ENCODE results near the gene EEFSEC.

The EEFSEC gene

GRCh38 chr3:128218548-128219257, 65.4 kb downstream of the EEFSEC start:
- DNase-seq: no peak

- DNase-seq: no peak
Measured at GRCh38 chr3:128221328-128221727, 68.0 kb downstream of the EEFSEC start.

- DNase-seq: no peak
Measured at GRCh38 chr3:128222796-128223385, 69.6 kb downstream of the EEFSEC start.

- DNase-seq: no peak
Measured at GRCh38 chr3:128226186-128226725, 73.0 kb downstream of the EEFSEC start.

DNA sequence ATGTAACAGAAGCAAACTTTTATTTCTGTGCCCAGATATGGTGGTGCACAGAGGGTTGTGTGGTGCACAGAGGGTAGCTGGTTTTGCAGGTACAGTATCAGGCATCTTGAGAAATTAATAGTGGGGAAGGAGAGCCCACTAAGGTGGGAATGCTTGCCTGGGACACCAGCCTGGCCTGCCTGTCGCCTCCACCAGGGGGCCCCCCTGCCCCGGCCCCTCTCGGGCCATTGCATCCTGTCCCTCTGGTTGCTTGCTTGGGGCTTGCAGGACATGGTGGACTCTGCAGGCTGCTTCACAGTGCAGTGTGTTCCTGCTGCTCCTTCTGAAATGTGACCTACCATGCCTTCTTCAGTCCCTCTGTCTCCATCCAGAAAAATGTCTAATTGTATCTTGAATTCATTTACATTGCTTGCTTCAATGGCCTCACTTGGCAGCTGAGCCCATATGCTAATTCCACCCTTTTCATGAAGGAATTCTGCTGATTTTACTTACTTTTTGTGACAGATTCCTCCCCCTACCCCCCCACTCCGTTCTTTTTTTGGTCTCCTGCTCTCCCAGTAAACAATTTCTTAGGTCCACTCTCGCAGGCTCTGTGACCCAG, 73.6 kb downstream of the EEFSEC start:
- peak; percentile 5 for DNase-seq

DNA sequence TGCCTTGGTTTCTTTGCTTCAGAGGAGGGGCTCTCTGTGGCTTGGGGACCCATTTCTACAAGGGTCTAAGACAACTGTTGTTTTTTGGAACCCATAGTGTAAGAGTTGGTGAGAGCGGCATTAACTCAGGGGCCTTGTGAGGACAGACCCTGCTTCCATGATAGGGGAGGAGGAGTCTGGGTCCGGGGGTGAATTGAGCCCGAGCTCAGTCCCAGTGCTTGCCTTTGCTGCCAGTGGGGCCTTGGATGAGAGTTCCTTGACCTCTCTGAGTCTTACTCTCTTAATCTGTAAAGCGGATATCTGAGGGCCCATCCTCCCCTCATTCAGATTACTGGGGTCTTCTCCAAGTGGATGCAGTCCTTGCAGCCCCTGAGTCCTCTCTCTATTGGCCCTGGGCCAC, 74.2 kb downstream of the EEFSEC start:
- DNase-seq: no peak

DNA sequence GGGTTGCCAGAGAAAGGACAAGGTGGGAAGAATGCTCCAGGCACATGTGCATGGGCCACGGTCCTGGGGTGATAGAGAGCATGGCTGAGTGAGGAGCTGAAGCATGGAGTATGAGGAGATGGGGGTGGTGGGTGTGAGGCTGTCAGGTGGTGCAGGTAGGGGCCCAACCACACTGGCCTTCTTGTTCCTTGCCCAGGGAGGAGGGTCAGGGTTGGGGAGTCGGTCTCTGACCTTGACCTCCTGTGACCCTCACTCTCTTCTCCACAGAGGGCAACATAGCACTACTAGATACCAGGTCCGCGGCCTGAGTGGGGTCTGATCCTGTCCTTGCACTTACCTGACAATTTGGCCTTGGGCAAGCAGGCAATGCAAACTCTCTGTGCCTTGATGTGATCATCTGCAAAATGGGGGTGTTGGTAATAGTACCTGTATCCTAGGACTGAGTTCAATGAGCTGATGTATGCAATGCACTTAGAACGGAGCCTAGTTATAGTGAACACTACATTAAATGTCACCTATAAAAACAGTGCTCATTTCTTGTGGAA, 75.2 kb downstream of the EEFSEC start:
- no peak for DNase-seq

- DNase-seq: no peak
Measured at GRCh38 chr3:128229106-128229857, 76.0 kb downstream of the EEFSEC start.

- no peak for DNase-seq
Measured at GRCh38 chr3:128231606-128232005, 78.3 kb downstream of the EEFSEC start.

DNA sequence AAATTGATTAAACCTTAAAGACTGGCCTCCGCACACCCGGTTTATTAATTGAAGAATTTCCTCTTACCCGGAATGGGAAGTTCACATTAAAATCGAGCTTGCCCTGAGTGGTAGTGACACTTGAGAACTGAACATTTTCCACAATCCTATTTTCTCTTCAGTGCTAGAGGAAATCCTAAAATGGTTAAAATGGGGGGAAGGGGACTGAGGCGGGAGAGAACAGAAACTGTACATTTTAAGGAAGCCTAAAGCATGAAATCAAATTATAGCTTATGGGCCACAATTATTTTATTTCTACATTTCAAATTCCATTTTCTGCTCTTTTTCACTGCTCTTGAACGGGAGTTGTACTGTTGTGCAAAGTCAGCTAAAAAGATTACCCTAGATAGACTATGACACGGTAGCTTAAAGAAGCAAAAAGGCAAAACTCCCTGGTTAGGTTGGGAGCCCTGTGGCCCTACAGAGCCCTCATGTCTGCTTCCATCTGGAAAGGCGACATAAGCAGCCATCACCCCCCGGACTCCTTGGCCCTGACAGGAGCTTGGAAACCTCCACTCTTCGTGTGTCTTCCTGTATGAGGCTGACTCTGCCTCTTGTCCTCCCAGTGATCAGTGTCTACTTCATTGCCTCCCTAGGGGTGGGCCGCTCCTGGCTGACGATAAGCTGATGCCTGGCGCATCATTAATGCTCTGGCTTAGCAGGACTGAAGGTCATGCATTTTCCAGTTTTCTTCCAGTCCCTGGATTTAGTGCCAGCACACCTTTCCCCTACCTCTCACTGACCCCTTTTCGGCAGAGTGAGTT, 79.3 kb downstream of the EEFSEC start:
- peak; percentile 5 for DNase-seq

- no peak for DNase-seq
Measured at GRCh38 chr3:128235207-128235926, 82.1 kb downstream of the EEFSEC start.

DNA sequence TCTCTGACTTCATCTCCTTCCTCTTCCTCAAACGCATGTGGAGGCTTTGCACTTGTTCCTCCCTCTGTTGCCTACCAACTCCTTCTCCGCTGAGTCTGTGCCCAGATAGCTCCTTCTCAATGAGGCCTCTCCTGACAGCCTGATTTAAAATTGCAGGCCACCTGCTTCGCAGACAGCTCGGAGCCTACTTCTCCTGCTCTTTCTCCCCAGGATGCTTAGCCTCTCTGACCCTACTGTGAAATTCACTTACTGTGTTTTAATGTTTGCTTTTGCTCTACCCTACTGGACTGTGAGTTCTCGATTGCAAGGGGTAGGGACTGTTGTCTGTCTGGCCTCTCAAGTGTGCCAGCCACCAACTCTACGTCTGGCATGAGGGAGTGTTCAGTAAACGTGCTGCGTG, 83.4 kb downstream of the EEFSEC start:
- peak; percentile 22 for DNase-seq

- DNase-seq: peak; percentile 34
Measured at GRCh38 chr3:128237348-128238183, 84.3 kb downstream of the EEFSEC start.

- peak; percentile 11 for DNase-seq
Measured at GRCh38 chr3:128238184-128238489, 84.9 kb downstream of the EEFSEC start.

DNA sequence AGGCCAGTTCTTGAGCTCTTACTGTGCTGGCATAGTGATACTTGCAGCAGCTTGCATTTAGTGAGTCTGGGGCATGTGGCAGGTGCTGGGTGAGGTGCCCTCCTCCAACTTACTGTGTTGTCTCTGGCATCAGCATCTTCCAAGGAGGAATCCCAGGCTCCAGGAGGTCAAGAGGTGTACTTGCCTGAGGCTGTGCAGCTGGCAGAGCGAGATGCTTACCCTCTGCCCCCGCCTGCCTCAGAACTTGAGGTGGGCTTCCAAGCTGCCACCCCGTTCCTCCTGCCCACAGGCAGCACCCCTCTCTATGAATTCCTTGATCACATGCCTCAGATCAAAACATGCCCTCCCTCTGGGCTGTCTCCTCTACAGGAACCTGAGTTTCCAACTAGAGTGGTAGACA, 86.0 kb downstream of the EEFSEC start:
- DNase-seq: no peak

GRCh38 chr3:128240232-128240631, 87.0 kb downstream of the EEFSEC start:
- DNase-seq: no peak

DNA sequence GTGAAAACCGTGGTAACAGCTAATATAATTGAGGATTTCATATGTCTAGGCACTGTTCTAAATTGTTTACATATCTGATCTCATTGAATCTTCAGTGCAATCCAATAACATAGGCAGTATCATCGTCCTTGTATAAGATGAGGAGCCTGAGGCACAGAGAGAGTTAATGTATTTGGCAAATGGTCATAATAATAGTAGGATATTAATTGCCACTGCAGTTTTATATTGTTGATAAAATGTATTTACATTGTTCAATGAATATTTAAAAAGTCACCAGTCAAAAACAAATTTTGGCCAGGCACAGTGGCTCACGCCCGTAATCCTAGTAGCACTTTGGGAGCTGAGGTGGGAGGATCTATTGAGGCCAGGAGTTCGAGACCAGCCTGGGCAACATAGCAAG, 88.5 kb downstream of the EEFSEC start:
- DNase-seq: no peak

GRCh38 chr3:128242818-128243601, 89.7 kb downstream of the EEFSEC start:
- no peak for DNase-seq

DNA sequence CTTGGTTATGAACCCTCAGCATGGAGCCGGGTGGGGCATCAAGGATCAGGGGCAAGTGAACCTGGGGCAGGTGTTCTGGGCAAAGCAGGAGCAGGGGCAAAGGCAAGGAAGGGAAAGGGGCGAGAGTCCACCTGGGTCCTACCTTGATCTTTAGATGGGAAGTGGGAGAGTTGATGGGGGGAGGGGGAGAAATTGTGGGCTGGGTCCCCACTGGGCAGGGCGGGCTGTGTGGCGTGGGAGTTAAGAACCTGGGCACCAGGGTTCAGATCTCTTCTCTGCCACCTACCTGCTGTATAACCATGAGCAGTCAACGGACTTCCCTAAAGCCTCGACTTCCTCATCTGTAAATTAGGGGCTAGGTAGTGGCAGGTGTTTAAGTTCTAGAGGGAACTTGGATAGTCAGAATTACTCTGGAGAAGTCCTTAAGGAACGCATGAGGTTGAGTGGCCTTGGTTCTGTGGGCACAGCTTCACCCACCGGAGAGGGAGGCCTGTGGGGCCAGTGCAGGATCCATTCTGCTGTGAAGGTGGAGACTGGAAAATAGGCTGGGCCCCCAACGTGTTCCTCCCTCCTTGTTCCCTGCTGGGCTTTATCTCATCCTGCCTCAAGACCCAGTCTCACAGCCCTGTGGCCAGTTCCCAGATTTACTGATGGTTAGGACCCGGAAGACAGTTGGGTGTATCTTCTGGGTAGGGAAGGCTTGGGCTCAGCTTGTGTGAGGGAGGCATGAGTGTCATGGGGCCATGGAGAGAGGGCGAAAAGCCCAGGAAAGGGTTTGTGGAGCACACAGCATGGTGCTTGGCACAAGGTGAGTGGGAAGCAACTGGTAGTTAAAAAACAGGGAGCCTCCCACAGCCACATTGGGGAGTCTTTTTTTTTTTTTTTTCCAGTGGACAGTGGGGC, 90.6 kb downstream of the EEFSEC start:
- DNase-seq: no peak
